Left lobe of liver (tissue), 2 donors: ENCODE data around the gene CAMSAP1. TPM values are rescaled to one million over a fixed set of nuclear protein-coding genes. Genes with fewer than 3 reads are reported as not detected.

Experiments used
- ATAC-seq: fragments of 200-7000 bp; cut with Tn5 transposase; one replicate; pipeline ENCODE4 v1.9.1; 2020; ENCODE audit warnings: mild to moderate bottlenecking, moderate library complexity
- DNase-seq: peaks from one replicate; pipeline ENCODE4 v3.0.0-alpha.2; 2020; ENCODE audit warnings: low spot score
- total RNA-seq: library from RNA; stranded (reverse); gene quantifications from one replicate; pipeline ENCODE4 v1.2.1, GENCODE V29; 2021
- donor health status: DM: no; HTN: no; CAD: no; lungs with moderate emphysema.
- donor health status: DM: no; HTN: yes; CAD: no.

The CAMSAP1 gene
- total RNA-seq, 1 donor from 2014 or later, result 10.7 TPM

DNA sequence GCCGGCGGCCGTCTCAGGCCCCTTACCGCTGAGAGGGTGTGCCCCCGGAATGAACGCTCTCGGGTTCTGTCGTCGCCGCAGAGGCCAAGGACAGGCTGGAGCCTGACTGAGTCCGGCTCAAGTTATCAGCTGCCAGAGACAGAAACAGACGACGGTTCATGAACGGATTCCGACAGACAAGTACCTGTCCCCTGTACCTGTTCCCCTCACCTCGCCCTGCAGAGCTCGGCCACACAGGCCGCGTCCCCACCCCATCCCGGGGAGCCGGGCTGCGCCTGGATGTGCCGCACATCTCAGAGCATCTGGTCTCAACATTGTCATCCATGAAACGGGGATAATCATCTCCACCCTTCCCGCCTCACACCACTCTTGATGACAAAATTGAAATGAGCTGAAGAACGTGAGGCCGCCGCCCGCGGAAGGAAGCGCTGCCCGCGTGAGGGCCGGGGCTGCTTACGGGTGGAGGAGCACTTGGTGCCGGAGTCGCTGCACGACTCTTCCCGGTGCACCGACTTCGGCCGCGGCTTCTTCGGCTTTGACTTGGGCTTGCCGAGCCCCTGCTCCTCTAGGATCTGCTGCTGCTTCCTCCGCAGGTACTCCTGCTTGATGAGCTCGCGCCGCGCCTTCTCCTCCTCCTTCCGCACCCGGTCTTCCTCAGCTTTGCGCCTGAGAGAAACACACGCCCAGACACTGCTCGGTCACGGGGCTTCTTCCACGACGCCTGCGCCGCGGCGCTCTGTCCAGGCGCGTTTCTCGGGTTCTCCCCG is 89.2 kb downstream of the CAMSAP1 start:
- no peak for ATAC-seq
- no peak for DNase-seq

DNA sequence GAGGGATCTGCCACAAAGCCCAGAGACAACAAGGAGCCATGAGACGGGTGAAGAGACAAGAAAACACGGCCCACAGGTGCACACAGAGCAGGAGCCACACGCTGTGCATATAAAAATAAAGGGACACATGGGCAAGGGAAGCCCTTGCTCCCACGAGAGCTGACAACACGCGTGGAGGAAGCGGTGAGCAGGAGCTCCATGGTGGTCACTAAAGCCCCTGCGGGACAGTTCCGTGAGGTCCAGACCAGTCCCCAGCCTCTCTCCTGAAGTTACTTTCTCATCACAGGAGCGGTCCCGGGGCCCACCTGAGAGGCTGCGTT is 90.7 kb downstream of the CAMSAP1 start:
- no peak for ATAC-seq
- DNase-seq, result no peak

DNA sequence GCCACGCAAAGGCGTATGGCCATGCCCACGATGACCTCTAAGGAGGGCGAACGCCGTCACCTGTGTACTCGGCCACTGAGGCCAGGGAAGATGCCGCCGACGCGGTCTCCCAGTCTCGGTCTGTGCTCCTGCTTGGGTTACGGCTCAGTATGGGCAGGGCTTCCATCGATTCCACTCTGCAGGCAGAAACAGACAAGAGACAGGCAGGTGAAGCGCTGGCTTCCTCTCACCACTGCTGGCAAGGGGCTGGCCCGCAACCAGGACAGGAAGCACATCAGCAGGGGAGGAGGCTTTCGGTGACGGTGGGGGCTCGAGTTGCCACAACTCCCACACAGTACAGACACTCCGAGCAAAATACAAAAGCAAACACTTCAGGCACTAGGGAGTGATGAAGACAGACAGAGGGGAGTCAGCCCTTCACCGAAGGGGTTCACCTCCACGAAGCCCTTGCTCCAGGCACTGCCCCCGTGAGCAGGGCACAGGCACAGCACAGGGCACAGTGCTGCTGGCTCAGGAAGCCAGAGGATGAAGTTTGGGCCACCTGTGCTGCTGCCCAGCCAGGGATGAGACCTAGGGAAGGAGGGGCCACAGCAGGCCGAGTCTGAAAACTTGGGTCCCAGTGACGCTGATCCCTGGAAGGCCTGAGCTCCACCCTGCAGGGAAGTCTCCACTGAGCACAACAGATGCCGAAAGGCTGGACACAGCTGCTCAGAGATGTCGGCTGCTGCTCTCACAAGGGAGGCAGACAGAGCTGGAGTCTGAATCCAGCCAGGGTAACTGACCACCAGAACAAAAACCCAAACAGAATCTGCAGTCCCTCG is 91.3 kb downstream of the CAMSAP1 start:
- ATAC-seq, result no peak
- DNase-seq, result no peak

DNA sequence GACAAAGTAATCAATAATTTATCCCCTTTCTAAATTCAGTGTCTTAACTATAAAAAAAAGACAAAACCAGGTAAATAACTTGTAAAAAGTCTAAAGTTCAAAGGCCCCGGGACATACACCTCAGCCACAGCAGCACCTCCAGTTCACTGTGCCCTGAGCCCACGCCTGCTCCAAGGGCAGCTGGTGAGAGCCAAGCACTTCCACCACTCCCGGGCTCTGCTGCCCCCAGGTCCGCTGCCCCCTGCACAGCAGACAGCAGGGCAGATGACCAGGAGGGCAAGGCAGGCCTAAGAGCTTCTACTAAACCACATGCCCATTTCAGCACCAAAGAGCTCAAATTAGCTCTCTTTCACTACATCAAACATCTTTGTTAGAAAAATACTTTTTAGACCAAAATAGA is 91.9 kb downstream of the CAMSAP1 start:
- ATAC-seq (no peak), DNase-seq (no peak)

DNA sequence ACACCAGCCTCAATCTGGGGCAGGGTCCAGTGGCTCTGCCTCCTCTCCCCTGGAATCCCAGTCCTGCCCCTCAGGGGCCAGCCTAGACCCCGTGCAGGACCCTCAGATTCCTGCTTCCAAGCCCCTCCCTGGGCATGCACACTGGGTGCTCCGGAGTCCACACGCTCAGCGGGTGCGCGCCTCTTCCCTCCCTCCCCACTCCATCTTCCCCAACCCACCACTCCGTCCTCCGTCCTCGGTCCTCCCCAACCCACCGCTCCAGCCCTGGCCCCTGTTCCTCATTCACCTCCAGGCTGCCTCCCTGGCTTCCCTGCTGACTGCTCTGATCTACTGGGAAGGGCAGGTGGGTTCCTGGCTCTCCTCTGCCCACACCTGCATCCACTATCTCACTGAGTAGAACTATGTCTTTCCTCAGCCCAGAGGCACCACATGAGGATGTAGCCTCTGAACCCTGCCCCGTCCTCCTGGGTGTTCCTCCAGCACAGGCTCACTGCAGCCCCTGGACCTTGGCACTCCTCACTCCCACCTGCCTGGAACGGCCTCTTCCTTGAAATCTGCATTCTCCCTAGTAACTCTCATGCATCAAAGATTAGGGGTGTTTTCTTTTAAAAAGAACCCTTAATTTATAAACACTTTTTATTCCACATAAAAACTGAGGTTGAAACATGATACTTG is 92.8 kb downstream of the CAMSAP1 start:
- no peak for ATAC-seq
- no peak for DNase-seq

DNA sequence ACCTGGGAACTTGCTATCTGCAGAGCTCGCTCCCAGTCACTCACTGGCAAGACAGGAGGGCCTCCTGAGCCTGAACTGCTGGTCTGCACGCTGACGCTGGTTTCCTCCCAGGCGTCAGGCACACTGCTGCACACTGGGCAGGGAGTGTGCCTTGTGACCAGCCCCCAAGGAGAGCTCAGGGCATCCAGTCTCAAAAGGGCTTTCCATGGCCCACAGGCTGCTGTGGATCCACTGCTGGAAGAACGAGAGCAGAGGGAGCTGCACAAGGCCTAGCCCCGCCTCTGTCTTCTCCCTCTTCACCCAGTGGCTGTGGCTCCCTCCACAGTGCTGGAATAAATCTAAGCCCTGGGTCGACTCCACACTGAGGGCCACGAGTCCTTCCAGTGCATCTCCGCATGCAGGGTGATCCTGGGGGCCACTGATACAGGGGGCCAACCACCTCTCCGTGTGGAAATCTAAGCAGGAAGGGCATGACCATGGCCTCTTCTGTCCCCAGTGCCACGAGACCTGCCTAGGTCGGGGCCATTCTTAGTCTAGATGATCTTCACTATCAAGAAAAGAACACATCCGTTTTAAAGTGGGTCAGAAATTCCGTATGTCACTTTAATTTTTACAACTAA is 93.6 kb downstream of the CAMSAP1 start:
- DNase-seq (no peak), ATAC-seq (no peak)

DNA sequence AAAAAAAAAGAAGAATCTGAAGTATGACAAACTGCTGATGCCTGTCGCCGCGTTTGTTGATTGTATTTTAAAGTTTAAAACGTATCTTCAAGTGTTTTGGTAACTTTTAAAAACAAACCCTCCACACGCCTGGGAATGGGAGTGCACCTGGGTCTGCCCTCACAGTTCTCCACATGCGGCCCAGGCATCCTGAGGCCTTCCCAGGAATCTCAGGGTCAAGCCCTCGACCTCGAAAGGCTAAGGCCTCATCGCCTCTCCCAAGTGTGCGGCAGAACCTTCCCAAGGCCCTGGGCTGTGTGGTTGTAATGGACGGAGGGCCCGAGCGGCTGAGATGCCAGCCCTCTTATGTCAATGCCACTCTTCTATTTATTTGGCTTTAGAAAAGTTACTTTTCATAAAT is 94.4 kb downstream of the CAMSAP1 start:
- no peak for DNase-seq
- ATAC-seq, result no peak

DNA sequence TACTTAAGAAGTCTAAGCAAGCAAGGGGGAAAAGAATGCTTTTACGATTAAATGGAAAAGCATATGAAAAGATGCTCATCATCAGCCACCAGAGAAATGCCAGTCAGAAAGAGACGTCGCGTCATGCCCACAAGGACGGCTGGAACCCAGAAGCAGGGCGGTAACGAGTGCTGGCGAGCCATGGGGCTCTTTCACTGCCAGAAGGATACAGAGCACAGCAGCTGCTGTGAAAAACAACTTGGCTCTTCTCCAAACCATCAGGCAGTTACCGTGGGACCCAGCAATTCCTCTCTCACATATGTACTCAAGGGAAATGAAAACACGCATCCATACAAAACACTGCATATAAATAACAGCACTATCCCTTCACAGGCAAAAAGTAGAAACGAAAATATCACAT is 95.5 kb downstream of the CAMSAP1 start:
- DNase-seq (no peak), ATAC-seq (no peak)

DNA sequence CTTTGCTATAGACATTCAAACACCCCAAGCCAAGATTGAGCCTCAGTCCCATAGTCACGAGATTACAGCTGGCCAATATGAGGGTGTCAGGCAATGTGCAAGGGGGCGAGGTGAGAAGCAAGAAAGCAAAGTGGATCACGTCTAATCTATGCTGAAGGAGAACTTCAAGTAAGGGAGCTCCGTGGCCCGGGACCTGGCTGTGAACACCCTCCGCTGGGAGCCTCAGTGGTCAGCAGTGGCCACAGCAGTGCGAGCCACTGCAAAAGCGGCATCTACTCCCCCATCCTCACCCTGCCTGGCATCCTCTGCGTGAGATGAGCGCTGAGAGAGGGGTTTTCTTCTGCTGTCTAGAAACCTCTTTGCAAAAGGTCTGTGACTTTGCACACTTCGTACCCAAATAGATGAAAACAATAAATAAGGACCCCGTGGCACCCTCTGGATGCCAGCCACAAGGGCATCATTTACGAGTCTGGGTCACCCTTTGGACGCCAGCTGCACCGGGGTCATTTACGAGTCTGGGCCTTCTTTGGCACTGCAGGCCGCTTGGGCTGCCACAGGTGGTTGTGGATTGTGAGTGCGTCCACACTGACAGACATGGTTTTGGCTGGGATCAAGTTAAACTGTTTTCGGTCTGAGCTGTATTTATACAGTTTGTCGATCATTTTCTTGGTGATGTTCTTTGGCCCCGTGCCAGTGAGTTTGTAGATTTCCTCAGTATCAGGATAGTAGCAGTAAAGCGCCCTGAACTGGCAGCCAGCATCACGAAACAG is 96.4 kb downstream of the CAMSAP1 start:
- DNase-seq, result no peak
- no peak for ATAC-seq

DNA sequence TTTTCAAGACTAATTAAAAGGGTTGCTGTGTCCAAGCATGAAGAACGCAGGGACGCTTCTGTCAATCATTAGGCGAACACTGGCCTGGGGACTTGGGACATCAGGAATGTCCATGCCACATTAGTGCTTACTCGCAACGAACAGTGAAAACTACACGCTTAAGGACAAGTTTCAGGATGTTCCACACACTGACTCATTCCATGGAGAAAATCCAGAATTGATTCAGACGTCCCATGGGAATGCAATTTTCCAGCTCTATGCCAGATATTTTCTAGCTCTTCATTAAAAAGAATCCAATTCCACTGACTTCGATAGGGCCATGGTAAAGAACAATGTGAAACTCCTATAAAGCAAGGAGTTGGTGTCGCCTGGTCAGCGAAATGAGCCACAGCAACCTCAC is 98.2 kb downstream of the CAMSAP1 start:
- DNase-seq, result no peak
- no peak for ATAC-seq

DNA sequence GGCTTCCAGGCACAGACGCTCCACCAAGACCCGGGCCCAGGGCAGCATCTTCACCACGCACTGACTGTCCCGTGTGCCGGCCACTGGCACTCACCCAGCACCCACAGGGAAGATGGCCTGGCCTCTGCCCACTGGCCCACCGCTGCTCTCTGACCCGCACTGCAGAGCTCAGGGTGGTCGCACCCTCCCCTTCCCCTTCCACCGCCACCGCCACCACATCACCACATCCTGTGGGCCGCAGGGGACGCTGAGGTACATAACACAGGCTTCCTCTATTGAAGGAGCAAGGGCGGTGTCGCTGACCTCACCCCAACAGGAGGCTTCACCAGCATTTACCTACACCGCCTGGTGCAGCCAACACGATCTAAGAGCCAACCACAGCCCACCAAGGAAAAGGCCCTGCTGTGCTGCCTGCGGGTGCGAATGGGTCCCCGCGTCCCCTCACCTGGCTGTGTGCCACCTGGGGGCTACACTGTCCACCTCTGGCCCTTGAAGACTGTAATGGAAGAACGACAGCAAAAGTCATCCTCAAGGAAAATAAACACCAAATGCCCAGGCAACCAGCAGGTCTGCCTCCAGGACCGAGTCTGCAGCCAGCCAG is 101.8 kb downstream of the CAMSAP1 start:
- DNase-seq (no peak), ATAC-seq (no peak)

DNA sequence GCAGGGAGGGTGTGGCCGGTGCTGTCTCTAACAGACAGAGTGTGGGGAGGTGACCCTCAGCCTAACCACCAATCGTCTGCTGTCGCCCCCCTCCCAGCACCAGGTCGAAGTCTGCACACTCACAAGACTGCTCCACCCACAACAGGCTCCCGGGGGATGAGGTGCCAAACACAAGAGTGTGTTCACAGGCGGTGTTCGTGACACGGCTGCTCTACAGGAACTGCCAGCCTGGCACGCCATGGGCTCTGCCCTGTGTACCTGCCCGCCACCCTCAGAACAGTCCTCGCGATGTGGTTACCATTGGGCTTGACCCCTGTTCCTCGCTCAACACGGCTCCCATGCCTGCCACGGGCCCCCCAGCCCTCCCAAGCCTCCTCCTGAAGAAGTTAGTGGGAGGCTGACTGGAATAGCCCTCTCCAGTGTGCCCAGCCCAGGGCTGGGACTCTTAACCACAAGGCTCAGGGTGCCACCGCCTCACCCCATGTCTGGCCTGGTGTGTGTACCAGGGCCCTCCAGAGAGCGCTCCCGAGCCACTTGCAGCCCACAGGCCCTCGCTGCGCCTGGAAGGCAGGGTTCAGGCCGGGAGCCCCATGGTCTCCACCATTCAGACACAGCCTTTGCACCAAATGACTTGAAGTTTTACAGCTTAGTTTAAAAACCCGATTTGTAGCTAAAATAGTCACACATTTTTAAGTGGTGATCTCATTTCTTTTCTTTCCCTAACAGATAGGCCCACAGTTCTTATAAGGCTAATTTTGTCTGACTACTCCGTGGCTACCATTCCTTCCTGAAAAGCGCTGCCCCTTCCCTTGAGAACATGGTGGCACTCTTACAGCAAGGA is 102.5 kb downstream of the CAMSAP1 start:
- DNase-seq (no peak), ATAC-seq (no peak)

DNA sequence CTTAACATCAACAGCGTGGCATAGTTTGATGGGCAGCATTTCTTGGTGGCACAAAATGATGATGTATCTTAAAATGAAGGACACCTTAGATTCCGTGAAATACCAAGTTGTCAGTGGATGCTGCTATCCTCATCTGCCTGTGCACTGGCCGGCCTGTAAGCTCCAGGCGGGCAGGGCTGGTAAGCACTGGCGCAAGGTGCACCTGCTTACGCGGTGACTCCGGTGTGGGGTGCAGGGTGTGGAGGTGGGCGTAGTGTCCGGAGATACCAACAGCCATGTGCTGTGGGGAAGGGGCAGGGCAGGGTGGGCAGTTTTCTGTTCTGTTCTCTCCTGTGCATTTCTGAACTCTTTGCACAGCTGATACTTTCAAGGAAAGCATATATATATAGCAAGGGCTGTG is 103.9 kb downstream of the CAMSAP1 start:
- no peak for ATAC-seq
- no peak for DNase-seq

DNA sequence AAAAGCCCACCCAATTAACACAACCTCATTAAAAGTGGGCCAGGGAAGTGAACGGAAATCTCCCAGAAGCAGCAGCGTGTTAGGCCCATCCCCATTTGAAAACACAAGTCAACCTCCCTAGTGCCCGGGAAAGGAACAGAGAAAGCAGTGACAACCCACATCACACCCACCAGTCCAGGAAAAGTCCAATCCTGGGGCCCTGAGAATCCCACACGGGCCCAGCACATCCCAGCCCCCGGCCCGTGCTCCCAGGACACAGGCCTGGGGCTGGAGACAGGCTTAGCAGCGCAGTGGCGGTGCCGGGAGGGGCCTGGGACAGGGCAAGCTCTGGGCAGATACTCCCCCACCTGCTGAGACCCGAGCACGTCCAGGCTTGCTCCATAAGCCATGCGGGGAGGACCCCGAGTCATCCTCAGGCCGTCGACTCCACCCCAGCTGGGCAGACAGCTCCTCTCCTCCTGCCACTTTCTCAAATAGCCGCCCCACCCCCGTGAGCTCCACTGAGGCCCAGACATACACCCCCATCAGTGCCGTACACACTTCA is 104.4 kb downstream of the CAMSAP1 start:
- DNase-seq (no peak), ATAC-seq (no peak)

DNA sequence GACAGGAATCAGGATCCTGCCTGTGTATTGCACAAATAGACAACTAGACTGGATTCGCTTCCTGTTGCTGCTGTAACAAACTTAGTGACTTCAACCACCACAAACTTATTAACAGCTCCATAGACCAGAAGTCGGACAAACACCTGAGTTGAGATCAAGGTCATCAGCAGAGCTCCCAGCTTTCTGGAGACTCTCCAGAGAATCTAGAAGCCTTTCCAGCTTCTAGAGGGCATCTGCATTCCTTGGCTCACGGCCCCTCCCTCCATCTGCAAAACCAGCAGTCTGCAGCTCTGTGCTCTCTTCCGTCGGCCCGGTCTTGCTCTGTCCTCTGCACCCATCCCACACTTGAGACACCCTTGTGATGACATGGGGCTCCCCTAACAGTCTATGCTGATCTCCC is 106.3 kb downstream of the CAMSAP1 start:
- DNase-seq, result no peak
- ATAC-seq, result no peak

DNA sequence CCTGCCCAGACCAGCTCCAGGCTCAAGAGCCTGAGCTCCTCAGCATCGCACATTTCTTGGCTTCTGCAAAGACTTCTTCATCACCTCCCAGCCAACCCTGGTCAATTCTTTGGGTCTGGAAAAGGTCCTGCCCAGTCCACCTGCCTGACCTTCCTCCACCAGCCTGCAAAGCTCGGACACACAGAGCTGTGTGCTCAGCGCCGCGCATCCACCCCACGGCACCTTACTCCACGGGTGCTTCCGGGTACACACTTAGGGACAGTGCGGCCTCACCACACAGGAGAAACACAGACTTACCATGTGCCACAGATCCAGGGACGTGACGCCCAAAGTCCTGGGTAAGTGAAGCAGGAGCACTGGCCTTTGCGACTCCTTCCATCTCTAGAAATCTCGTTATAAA is 108.1 kb downstream of the CAMSAP1 start:
- ATAC-seq (no peak), DNase-seq (no peak)

DNA sequence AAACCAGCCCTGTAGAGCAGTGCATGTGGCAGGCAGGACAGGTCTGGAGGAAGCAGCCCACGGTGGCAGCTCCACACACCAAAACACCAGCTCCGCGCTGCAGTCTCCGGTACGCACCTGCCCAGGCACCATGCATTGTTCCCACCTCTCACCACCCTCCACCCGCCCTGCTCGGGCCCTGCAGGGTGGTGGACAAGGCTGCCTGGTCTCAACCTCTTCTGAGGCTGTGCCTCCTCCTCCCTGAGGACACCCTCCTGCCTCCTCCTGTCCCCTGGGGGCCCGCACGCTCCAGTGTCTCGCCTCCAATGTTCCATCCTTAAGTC is 109.1 kb downstream of the CAMSAP1 start:
- DNase-seq (no peak), ATAC-seq (no peak)

DNA sequence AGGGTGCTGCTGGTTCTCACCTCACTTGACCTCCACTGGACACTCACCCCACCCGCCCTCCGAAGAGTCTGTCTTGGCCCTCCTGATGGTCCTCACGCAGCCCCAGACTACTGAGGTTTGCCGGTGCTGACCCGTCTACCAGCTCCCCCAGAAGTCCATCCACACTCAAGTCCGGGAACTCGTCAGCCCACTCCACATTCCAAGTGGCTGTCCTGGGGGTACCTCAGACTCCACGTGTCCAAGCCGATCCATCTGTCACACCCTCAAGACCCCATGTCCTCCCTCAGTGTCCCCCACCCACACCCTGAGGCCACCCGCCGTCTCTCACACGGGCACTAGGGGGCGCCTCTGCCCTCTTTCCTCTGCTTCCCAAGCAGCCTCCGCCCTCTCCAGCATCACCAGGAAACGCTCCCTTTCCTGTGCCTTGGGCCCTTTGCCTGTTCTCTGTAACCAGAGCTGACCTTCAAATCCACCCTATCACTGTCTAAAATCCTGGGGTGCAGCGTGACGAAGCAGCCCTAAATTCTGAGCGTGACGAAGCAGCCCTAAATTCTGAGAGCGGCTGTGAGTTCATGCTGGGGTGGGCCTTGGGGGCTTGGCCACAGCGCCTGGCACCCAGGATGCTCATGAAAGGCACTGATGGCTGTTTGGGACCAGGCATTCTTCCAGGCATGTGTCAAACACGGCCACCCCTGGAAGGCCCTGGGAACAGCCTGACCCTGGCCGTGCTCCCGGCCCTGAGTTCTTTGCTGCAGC is 109.7 kb downstream of the CAMSAP1 start:
- DNase-seq (no peak), ATAC-seq (peak; percentile 49)
